ENCODE data around the gene EPG5.
"Not testable (repeated sequence)": the region's sequence is repeated elsewhere in the genome, so short reads cannot be mapped to it uniquely, and the experiment has no call there.

Gene EPG5

GRCh38 chr18:45871431-45872084 lies 95.6 kb downstream of the EPG5 start:
- in situ Hi-C loops (cut with MboI; ENCODE audit: low sequenced_read_pairs), result no loop called here

GRCh38 chr18:45870419-45870818 lies 96.7 kb downstream of the EPG5 start:
- in situ Hi-C loops (cut with MboI; ENCODE audit: low sequenced_read_pairs), result no loop called here

DNA sequence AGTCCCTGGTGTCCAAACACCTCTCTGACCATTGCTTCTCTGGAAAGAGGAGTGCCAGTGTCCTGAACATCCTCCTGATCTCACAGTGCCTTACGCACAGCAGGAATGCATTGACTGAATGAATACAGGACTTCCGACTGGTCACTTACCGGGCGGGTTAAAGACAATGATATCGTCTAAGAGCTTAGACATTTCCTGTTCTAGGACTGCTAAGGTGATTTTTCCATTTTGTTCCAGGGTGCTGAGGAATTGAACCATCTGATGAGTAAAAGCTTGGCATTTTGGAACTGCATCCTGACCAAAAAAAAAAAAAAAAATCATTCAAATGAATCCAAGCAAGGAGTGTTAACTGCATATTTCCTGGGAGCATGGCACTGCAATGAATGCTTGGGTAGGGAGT lies 101.7 kb downstream of the EPG5 start:
- in situ Hi-C loops (cut with MboI; ENCODE audit: low sequenced_read_pairs), result no loop called here

GRCh38 chr18:45864081-45864480 lies 103.0 kb downstream of the EPG5 start:
- in situ Hi-C loops (cut with MboI; ENCODE audit: low sequenced_read_pairs), result no loop called here

- in situ Hi-C loops (cut with MboI; ENCODE audit: low sequenced_read_pairs), result no loop called here
Measured at GRCh38 chr18:45863469-45863868, 103.7 kb downstream of the EPG5 start.

GRCh38 chr18:45861926-45862325 lies 105.2 kb downstream of the EPG5 start:
- in situ Hi-C loops (cut with MboI; ENCODE audit: low sequenced_read_pairs), result no loop called here

DNA sequence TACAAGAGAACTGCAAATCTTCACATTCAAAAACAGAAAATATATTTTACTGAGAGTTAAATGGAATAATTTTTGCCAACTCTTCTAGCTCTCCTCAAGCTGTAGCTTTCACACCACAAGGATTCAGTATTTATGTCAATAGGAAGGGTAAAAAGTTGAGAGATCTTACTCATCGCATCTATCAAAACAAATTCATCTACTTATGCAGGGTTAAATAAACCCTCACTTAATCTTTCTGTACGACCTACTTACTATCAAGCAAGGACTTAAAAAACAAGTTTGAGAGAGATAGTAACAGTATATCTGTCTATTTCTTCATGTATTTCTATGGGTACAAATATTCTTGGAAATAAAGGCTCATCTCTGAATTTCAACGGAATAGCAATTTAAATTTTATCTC lies 106.2 kb downstream of the EPG5 start:
- in situ Hi-C loops (cut with MboI; ENCODE audit: low sequenced_read_pairs), result no loop called here

DNA sequence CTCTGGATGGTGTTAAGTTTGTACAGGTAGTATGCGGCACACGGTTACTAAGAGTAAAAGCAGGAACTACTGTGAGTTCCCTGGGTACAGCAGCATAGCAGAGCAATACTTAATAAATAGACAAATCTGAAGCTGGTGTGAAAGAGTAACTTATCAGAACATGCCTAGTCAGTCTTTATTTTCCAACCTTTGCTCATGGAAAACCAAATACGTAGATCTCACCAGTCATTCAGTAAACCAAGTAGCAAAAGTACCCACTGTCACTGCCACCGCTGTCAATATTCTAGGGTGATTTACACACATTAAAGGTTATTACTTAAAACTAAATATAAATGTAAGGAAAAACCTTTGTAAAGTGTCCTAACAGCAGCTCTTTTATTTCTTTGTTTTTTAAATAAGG lies 106.6 kb downstream of the EPG5 start:
- in situ Hi-C loops (cut with MboI; ENCODE audit: low sequenced_read_pairs), result no loop called here

GRCh38 chr18:45859334-45859733 lies 107.8 kb downstream of the EPG5 start:
- in situ Hi-C loops (cut with MboI; ENCODE audit: low sequenced_read_pairs), result no loop called here

DNA sequence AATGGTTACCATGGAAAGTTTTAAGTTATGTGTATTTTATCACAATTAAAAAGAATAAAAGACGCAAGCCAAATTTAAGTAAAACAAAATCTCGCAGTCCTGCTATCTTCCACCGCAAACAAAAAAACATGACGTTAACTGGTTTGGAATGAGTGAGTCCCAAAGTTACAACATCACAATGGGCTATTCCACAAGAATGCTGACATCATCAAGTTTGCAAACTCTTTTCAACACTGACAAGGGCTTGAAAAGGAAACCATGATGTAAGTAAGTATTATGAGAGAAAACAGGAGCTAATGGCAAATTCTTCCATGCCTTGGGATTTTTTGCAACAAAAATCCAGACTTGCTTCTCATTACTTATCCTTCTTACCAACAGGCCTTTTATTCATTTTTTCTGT lies 110.6 kb downstream of the EPG5 start:
- in situ Hi-C loops (cut with MboI; ENCODE audit: low sequenced_read_pairs), result no loop called here

- in situ Hi-C loops (cut with MboI; ENCODE audit: low sequenced_read_pairs), result no loop called here
Measured at GRCh38 chr18:45854036-45854586, 113.0 kb downstream of the EPG5 start.

DNA sequence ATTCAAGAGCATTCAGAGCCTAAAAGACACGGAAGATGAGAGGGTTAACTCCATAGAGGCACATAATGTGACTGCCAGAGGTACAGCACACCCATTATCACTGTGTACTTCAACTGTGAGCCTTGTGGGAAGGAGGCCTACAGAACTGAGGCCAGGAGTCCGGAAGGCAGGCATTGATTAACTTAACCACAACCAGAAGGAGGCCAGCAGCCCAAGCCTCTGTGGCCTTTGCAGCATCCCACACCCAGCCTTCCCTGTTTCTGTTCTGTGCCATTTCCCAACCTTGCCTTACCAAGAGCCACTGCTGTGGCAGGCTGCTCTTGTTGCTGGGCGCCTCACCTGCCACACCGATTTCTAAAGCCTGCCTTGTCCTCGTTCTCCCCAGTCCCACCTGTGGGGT lies 114.5 kb downstream of the EPG5 start:
- in situ Hi-C loops (cut with MboI; ENCODE audit: low sequenced_read_pairs), result no loop called here

DNA sequence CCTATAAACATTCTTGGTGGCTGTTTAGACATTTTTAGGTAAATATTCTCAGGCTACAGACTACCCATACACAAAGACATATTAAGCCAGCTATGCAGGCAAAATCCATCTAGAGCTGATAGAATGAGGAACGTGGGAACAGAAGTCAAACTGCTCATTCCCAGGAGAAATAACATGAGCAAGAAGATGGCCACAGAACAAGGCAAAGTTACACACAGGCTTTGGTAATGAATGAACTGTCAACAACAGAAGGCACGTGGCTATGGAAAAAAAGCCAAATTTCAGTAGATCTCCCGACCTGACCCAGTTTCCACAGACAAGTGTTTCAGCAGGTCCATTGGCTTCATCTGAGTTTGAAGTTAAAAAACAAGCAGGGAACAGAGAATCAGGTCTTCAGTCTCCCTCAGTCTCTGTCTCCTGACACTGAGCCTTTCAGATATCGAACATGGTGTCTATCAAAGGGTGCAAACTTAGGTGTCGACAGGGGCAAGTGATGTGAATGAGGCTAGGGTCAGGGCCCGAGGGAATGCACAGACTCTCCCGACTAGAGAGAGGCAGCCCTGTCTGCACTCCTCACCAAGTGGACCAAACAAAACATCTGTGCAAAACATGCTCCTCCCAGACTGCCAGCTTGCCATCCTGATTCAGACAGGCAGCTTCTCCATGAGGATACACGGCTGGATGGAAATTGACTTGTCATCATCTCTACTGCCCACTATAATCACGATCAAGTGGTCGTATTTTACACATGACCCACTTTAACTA lies 115.8 kb downstream of the EPG5 start:
- in situ Hi-C loops (cut with MboI; ENCODE audit: low sequenced_read_pairs), result no loop called here

GRCh38 chr18:45850021-45850420 lies 117.1 kb downstream of the EPG5 start:
- in situ Hi-C loops (cut with MboI; ENCODE audit: low sequenced_read_pairs), result no loop called here

DNA sequence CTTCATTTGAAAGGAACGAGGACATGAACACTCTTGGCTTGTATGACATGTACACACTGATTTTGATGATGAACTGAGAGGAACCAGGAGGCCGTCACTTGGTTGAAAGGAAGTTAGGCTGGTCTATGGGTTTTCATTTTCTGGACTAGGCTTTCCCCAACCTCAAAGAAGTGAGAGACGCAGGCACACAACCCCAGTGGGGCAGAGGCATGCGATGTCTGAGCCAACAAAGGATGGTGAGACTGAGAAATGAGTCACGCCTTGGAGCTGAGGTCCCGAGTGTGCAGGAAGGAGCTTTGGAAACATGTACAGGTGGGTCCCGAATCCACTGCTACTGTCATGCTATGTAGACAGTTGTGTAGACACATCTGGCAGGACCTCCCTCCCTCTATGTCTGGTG lies 117.6 kb downstream of the EPG5 start:
- in situ Hi-C loops (cut with MboI; ENCODE audit: low sequenced_read_pairs), result no loop called here

DNA sequence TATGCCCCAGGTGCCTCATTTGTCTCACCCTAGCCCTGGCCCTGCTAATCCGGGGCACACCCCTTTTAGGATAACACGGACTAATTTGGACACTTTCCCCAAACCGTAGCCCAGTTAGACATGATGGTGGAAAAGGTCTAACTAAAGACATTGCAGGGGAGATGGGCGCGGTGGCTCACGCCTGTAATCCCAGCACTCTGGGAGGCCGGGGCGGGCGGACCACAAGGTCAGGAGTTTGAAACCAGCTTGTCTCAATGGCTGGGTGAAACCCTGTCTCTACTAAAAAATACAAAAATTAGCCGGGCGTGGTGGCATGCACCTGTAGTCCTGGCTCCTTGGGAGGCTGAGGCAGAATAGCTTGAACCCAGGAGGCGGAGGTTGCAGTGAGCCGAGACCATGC lies 118.5 kb downstream of the EPG5 start:
- in situ Hi-C loops (cut with MboI; ENCODE audit: low sequenced_read_pairs), result not testable (repeated sequence)

- in situ Hi-C loops (cut with MboI; ENCODE audit: low sequenced_read_pairs), result no loop called here
Measured at GRCh38 chr18:45847119-45847518, 120.0 kb downstream of the EPG5 start.

DNA sequence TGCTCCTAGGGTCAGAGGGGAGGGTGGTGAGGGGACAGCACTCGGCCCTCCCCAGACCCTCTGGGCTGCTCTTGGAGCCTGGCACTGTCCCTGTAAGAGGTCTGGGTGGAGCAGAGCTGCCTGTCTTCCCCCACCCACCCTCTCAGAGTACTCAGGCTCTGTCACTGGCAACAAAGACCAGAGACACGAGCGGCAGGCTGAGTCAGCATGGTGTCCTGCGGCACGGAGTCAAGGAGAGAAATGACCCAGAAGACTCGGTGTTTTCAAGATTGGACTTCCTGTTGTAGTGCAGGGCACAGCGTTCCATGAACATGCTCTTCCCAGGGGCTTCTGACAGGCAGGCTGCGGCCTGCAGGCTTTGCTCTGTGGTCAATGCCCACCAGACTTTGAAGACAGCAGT lies 121.7 kb downstream of the EPG5 start:
- in situ Hi-C loops (cut with MboI; ENCODE audit: low sequenced_read_pairs), result no loop called here

DNA sequence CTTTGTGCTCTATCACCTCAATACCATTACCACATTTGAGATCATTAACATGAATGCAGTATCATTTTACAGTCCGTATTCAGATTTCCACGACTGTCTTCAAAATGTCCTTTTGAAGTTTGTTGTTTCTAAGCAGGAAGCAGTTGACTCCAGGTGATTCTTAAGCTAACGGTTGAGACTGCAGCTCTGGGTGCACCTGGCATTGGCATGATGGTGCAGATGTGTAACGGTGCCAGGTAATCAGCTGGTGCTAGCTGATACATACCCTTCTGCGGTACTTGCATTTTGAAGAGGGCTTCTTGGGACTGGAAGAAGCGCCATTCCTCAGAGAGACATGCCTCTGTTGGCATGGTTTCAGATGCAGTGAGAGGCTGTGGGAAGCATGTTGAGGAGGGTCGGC lies 122.2 kb downstream of the EPG5 start:
- in situ Hi-C loops (cut with MboI; ENCODE audit: low sequenced_read_pairs), result no loop called here

- in situ Hi-C loops (cut with MboI; ENCODE audit: low sequenced_read_pairs), result no loop called here
Measured at GRCh38 chr18:45843019-45843418, 124.1 kb downstream of the EPG5 start.

- in situ Hi-C loops (cut with MboI; ENCODE audit: low sequenced_read_pairs), result no loop called here
Measured at GRCh38 chr18:45841765-45842442, 125.2 kb downstream of the EPG5 start.

Data from HL-60/S4 (cell line).